ENCODE results near the gene ZBTB5. TPM values are rescaled to one million over a fixed set of nuclear protein-coding genes. Genes with fewer than 3 reads are reported as not detected.
A peak's percentile ranks its signal among the peaks of the same experiment; 100 is the strongest.
"Not testable (repeated sequence)": the region's sequence is repeated elsewhere in the genome, so short reads cannot be mapped to it uniquely, and the experiment has no call there.

Gene ZBTB5
- total RNA-seq, 1 experiment from 2014 or later: 9.1 TPM

DNA sequence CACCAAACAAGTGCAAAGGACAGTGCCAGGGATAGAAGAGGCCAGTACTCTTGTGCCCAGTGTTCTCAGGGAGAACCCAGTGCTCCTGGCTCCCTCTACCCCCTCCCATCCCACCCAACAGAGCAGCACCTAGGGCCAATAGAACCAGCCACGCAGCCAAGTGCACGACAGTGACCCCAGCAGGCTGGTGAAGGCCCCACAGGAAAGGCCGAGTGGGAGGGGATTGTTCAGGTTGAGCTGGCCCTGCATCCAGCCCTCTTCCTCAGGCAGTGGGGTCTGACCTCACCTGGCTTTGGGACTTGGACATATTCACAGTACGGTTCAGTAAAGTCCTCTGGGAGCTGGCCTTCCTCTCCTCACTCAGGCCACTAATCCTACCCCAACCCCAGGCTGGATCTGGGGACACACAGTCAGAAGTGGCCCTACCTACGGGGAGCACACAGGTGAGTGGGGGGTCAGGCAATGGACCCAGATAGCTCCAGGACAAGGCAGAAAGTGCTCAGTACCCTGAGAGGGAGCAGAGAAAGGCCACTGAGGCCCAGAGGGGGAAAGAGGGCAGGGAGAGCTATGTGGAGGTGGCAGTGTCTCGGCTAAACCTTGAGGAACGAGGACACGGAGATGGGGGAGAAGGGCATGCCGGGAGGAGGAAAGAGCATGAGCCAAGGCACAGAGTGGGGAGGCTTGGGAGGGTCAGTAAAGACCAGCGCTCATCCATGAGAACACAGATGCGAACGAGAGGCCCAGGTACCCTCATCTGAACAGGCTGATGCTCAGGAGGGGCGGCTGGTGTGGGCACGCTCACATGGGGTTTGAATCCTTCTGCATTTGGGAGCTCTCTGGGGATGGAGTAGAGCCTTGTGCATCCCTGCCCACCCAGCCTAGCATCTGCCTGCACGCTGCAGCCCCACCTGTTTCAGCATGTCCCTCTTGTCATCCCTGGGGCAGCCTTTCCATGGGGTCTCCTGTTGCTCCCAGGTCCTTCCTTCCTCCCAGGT is 46.1 kb upstream of the ZBTB5 start:
- peak; percentile 79 for DNase-seq
- no peak overlapping the region for H3K4me3 Mint-ChIP-seq
- no CpG with 5 or more reads among the region's 15 CpGs for WGBS (ENCODE audit: extremely low coverage, insufficient read length, low lambda C conversion rate)

DNA sequence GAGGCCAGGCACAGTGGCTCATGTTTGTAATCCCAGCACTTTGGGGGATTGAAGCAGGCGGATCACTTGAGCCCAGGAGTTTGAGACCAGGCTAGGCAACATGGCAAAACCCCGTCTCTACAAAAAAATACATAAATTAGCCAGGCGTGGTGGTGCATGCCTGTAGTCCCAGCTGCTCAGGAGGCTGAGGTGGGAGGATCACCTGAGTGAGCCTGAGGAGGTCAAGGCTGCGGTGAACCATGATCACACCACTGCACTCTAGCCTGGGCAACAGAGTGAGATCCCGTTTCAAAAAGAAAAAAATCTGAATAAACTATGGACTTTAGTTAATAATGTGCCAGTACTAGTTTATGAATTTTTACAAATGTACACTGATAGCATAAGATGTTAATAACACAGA is 44.8 kb upstream of the ZBTB5 start:
- not testable (repeated sequence) for H2BK15ac ChIP-seq (ENCODE audit: low read depth, low read length); H3K9me3 Mint-ChIP-seq; H2AFZ ChIP-seq (ENCODE audit: low read length); H3K56ac ChIP-seq (ENCODE audit: insufficient read length, low read depth, low read length); H3K4me1 ChIP-seq (ENCODE audit: insufficient read depth, low read length); H2AK5ac ChIP-seq (ENCODE audit: insufficient read length, low read length); H3K27ac Mint-ChIP-seq; DNase-seq; H3K79me2 ChIP-seq (ENCODE audit: insufficient read depth, low read length); H3K23me2 ChIP-seq (ENCODE audit: insufficient read length, low read depth, low read length, poor library complexity, severe bottlenecking); H2BK20ac ChIP-seq (ENCODE audit: low read depth, low read length, poor library complexity, severe bottlenecking); H2BK5ac ChIP-seq (ENCODE audit: insufficient read length, low read length); H3K18ac ChIP-seq (ENCODE audit: insufficient read length, low read depth, low read length); H3K27me3 ChIP-seq (ENCODE audit: insufficient read depth, low read length); H2BK12ac ChIP-seq (ENCODE audit: insufficient read length, low read depth, low read length); H3K9me3 ChIP-seq (ENCODE audit: control insufficient read depth, low read depth, low read length); H3K27ac ChIP-seq (ENCODE audit: insufficient read length, low read depth, low read length); H4K5ac ChIP-seq (ENCODE audit: insufficient read length, low read depth, low read length); H3K4me2 ChIP-seq (ENCODE audit: insufficient read depth, insufficient read length, low read length); H3K27me3 Mint-ChIP-seq (ENCODE audit: low read depth); H3T11ph ChIP-seq (ENCODE audit: low read length); H4K91ac ChIP-seq (ENCODE audit: insufficient read length, low read depth, low read length); H3K79me1 ChIP-seq (ENCODE audit: insufficient read depth, low read depth, low read length, poor library complexity, severe bottlenecking); H3K4me3 Mint-ChIP-seq; H3K14ac ChIP-seq (ENCODE audit: insufficient read depth, low read length); H4K20me1 ChIP-seq (ENCODE audit: control insufficient read depth, insufficient read depth, insufficient read length); H2BK120ac ChIP-seq (ENCODE audit: low read depth, low read length, poor library complexity, severe bottlenecking); H3K23ac ChIP-seq (ENCODE audit: insufficient read length, low read depth, low read length); H3K9ac ChIP-seq (ENCODE audit: extremely low read depth, insufficient read length, low read length); H3K4ac ChIP-seq (ENCODE audit: low read depth, low read length); H4K8ac ChIP-seq (replicated peaks; ENCODE audit: insufficient read length, low read depth, low read length); H3K4me1 Mint-ChIP-seq
- WGBS (ENCODE audit: extremely low coverage, insufficient read length, low lambda C conversion rate): no CpG with 5 or more reads among the region's 5 CpGs
- peaks cover 9 to 35% (median 13%) of the 10 kb centered on the region in 3 experiments; a peak in 6 of 7 replicates for H3K36me3 Mint-ChIP-seq (ENCODE audit: insufficient read depth in 1 of 3, low read depth in 3 of 3)

More for the DNA sequence above, 46.1 kb upstream of the ZBTB5 start:
- Histone ChIP-seq H3K14ac (ENCODE audit: insufficient read depth, low read length) (no peak overlapping the region), H3K23me2 (ENCODE audit: insufficient read length, low read depth, low read length, poor library complexity, severe bottlenecking) (no peaks in the 10 kb centered on the region), H2AK5ac (ENCODE audit: insufficient read length, low read length) (no peak overlapping the region), H3K9me3 (ENCODE audit: control insufficient read depth, low read depth, low read length) (no peaks in the 10 kb centered on the region), H2AFZ (ENCODE audit: low read length) (no peak overlapping the region), H3K27ac (ENCODE audit: insufficient read length, low read depth, low read length) (no peak overlapping the region), H2BK15ac (ENCODE audit: low read depth, low read length) (no peak overlapping the region), H2BK20ac (ENCODE audit: low read depth, low read length, poor library complexity, severe bottlenecking) (no peak overlapping the region), H3K9ac (ENCODE audit: extremely low read depth, insufficient read length, low read length) (no peak overlapping the region), H3T11ph (ENCODE audit: low read length) (no peak overlapping the region), H3K18ac (ENCODE audit: insufficient read length, low read depth, low read length) (no peak overlapping the region), H3K79me2 (ENCODE audit: insufficient read depth, low read length) (no peaks in the 10 kb centered on the region), H4K8ac (replicated peaks; ENCODE audit: insufficient read length, low read depth, low read length) (no peak overlapping the region), H3K4me2 (ENCODE audit: insufficient read depth, insufficient read length, low read length) (no peak overlapping the region), H4K5ac (ENCODE audit: insufficient read length, low read depth, low read length) (no peak overlapping the region), H3K4me1 (ENCODE audit: insufficient read depth, low read length) (no peaks in the 10 kb centered on the region), H2BK12ac (ENCODE audit: insufficient read length, low read depth, low read length) (no peak overlapping the region), H3K79me1 (ENCODE audit: insufficient read depth, low read depth, low read length, poor library complexity, severe bottlenecking) (no peaks in the 10 kb centered on the region), H3K27me3 (ENCODE audit: insufficient read depth, low read length) (no peaks in the 10 kb centered on the region), H4K91ac (ENCODE audit: insufficient read length, low read depth, low read length) (no peak overlapping the region), H2BK120ac (ENCODE audit: low read depth, low read length, poor library complexity, severe bottlenecking) (no peak overlapping the region), H4K20me1 (ENCODE audit: control insufficient read depth, insufficient read depth, insufficient read length) (no peaks in the 10 kb centered on the region), H3K56ac (ENCODE audit: insufficient read length, low read depth, low read length) (no peak overlapping the region), H3K4ac (ENCODE audit: low read depth, low read length) (no peak overlapping the region), H3K23ac (ENCODE audit: insufficient read length, low read depth, low read length) (no peak overlapping the region), H2BK5ac (ENCODE audit: insufficient read length, low read length) (no peak overlapping the region)
- Mint-ChIP-seq H3K36me3 (ENCODE audit: insufficient read depth in 1 of 3, low read depth in 3 of 3) (peaks cover 11 to 27% (median 13%) of the 10 kb centered on the region in 3 experiments; a peak in 6 of 7 replicates), H3K9me3 (no peaks in the 10 kb centered on the region; a peak in 1 of 5 replicates), H3K4me1 (0 out of 4 replicates have a peak, but pooled peaks cover 2% of the 10 kb centered on the region in 2 experiments), H3K27ac (peak overlapping the region; percentile 56 to 75 (median 73); a peak in 6 of 7 replicates), H3K27me3 (ENCODE audit: low read depth) (no peaks in the 10 kb centered on the region; the same call in 1 of the 2 replicates)
- TF ChIP-seq, protein P1, sequence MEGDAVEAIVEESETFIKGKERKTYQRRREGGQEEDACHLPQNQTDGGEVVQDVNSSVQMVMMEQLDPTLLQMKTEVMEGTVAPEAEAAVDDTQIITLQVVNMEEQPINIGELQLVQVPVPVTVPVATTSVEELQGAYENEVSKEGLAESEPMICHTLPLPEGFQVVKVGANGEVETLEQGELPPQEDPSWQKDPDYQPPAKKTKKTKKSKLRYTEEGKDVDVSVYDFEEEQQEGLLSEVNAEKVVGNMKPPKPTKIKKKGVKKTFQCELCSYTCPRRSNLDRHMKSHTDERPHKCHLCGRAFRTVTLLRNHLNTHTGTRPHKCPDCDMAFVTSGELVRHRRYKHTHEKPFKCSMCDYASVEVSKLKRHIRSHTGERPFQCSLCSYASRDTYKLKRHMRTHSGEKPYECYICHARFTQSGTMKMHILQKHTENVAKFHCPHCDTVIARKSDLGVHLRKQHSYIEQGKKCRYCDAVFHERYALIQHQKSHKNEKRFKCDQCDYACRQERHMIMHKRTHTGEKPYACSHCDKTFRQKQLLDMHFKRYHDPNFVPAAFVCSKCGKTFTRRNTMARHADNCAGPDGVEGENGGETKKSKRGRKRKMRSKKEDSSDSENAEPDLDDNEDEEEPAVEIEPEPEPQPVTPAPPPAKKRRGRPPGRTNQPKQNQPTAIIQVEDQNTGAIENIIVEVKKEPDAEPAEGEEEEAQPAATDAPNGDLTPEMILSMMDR (conservative IDR thresholded peaks at IDR 0.05): peak; percentile 60

Measured in H9 (cell line).